Subcutaneous abdominal adipose tissue (tissue), 5 donors: ENCODE data around the gene PTK7.

ENCODE experiments used
- H3K27ac ChIP-seq: one replicate; pipeline ENCODE4 v1.7.0; 2013; ENCODE audit warnings: low read depth, mild to moderate bottlenecking, inconsistent platforms, low read length, moderate library complexity
- H3K27me3 ChIP-seq, 5 donors: one replicate each; pipeline ENCODE4 v1.7.0; 2013; ENCODE audit warnings: low read length in 5 of 5, inconsistent platforms in 1 of 5; ENCODE audit not compliant: control insufficient read depth in 5 of 5, insufficient read depth in 4 of 5
- H3K36me3 ChIP-seq, 5 donors: one replicate each; pipeline ENCODE4 v1.7.0; 2013; ENCODE audit warnings: low read length in 5 of 5; ENCODE audit not compliant: control insufficient read depth in 5 of 5, insufficient read depth in 5 of 5
- H3K4me1 ChIP-seq, 5 donors: one replicate each; pipeline ENCODE4 v1.7.0; 2013; ENCODE audit warnings: low read length in 5 of 5, mild to moderate bottlenecking in 3 of 5, moderate library complexity in 1 of 5; ENCODE audit not compliant: control insufficient read depth in 5 of 5, insufficient read depth in 5 of 5
- H3K4me3 ChIP-seq, 5 donors: one replicate each; pipeline ENCODE4 v1.7.0; 2013; ENCODE audit warnings: low read length in 5 of 5, low read depth in 1 of 5
- H3K9ac ChIP-seq, 5 donors: one replicate each; pipeline ENCODE4 v1.7.0; 2013; ENCODE audit warnings: low read length in 5 of 5, mild to moderate bottlenecking in 4 of 5, moderate library complexity in 3 of 5
- H3K9me3 ChIP-seq, 5 donors: one replicate each; pipeline ENCODE4 v1.7.0; 2013; ENCODE audit warnings: low read length in 5 of 5; ENCODE audit not compliant: control insufficient read depth in 5 of 5
- donor health status: healthy.
- donor health status: healthy.
- donor health status: healthy.
- donor health status: healthy.
- donor health status: healthy.

Gene PTK7

GRCh38 chr6:43184268-43184985 is 108.3 kb downstream of the PTK7 start:
- no peak overlapping the region for H3K27ac ChIP-seq
- H3K9me3 ChIP-seq = no peaks in the 10 kb centered on the region
- H3K9ac ChIP-seq = no peak overlapping the region
- H3K4me1 ChIP-seq = peaks cover 4 to 23% (median 21%) of the 10 kb centered on the region in 5 donors
- no peak overlapping the region for H3K4me3 ChIP-seq
- peaks cover 2 to 51% (median 42%) of the 10 kb centered on the region in 5 donors for H3K36me3 ChIP-seq
- no peaks in the 10 kb centered on the region for H3K27me3 ChIP-seq

GRCh38 chr6:43185391-43185985 is 109.4 kb downstream of the PTK7 start:
- no peak overlapping the region for H3K27ac ChIP-seq
- peaks cover 4 to 23% (median 21%) of the 10 kb centered on the region in 5 donors for H3K4me1 ChIP-seq
- no peaks in the 10 kb centered on the region for H3K9me3 ChIP-seq
- H3K9ac ChIP-seq = no peak overlapping the region
- H3K27me3 ChIP-seq = no peaks in the 10 kb centered on the region
- H3K4me3 ChIP-seq = no peak overlapping the region
- H3K36me3 ChIP-seq = peaks cover 2 to 48% (median 40%) of the 10 kb centered on the region in 5 donors

GRCh38 chr6:43186019-43186418 is 109.9 kb downstream of the PTK7 start:
- H3K27ac ChIP-seq = no peak overlapping the region
- H3K4me1 ChIP-seq = peaks cover 4 to 23% (median 21%) of the 10 kb centered on the region in 5 donors
- H3K36me3 ChIP-seq = peaks cover 2 to 48% (median 40%) of the 10 kb centered on the region in 5 donors

GRCh38 chr6:43186706-43187105 is 110.6 kb downstream of the PTK7 start:
- Histone ChIP-seq H3K27me3 (no peaks in the 10 kb centered on the region), H3K4me3 (no peak overlapping the region), H3K27ac (no peak overlapping the region), H3K36me3 (peaks cover 2 to 48% (median 40%) of the 10 kb centered on the region in 5 donors), H3K9ac (no peak overlapping the region), H3K4me1 (peaks cover 2 to 18% (median 16%) of the 10 kb centered on the region in 5 donors), H3K9me3 (no peaks in the 10 kb centered on the region)

More at GRCh38 chr6:43186019-43186418, 109.9 kb downstream of the PTK7 start:
- no peak overlapping the region for H3K4me3 ChIP-seq
- H3K9ac ChIP-seq = no peak overlapping the region
- no peaks in the 10 kb centered on the region for H3K27me3 ChIP-seq
- no peaks in the 10 kb centered on the region for H3K9me3 ChIP-seq

GRCh38 chr6:43187821-43188220 is 111.7 kb downstream of the PTK7 start:
- Histone ChIP-seq H3K4me3 (no peak overlapping the region), H3K4me1 (peaks cover 0 to 11% (median 8%) of the 10 kb centered on the region in 5 donors), H3K9ac (no peak overlapping the region), H3K27me3 (no peaks in the 10 kb centered on the region), H3K27ac (no peak overlapping the region), H3K9me3 (no peaks in the 10 kb centered on the region), H3K36me3 (peaks cover 2 to 57% (median 42%) of the 10 kb centered on the region in 5 donors)

GRCh38 chr6:43188426-43188825 is 112.3 kb downstream of the PTK7 start:
- Histone ChIP-seq H3K27ac (no peak overlapping the region), H3K27me3 (no peaks in the 10 kb centered on the region), H3K4me3 (no peak overlapping the region), H3K9ac (no peak overlapping the region), H3K36me3 (peaks cover 2 to 62% (median 46%) of the 10 kb centered on the region in 5 donors), H3K9me3 (no peaks in the 10 kb centered on the region), H3K4me1 (peaks cover 0 to 5% (median 2%) of the 10 kb centered on the region in 5 donors)

GRCh38 chr6:43189776-43190304 is 113.7 kb downstream of the PTK7 start:
- Histone ChIP-seq H3K36me3 (peaks cover 2 to 64% (median 46%) of the 10 kb centered on the region in 5 donors), H3K9me3 (no peaks in the 10 kb centered on the region), H3K27ac (no peak overlapping the region), H3K9ac (no peak overlapping the region), H3K4me3 (no peak overlapping the region), H3K27me3 (no peaks in the 10 kb centered on the region), H3K4me1 (no peaks in the 10 kb centered on the region)

GRCh38 chr6:43192911-43193310 is 116.8 kb downstream of the PTK7 start:
- no peaks in the 10 kb centered on the region for H3K9me3 ChIP-seq
- H3K4me1 ChIP-seq = no peaks in the 10 kb centered on the region
- H3K4me3 ChIP-seq = no peak overlapping the region
- no peaks in the 10 kb centered on the region for H3K27me3 ChIP-seq
- no peak overlapping the region for H3K27ac ChIP-seq
- H3K9ac ChIP-seq = peak overlapping the region in 1 of 5 donors; percentile 20
- H3K36me3 ChIP-seq = peaks cover 2 to 66% (median 45%) of the 10 kb centered on the region in 5 donors

- H3K27ac ChIP-seq = no peak overlapping the region
- no peaks in the 10 kb centered on the region for H3K9me3 ChIP-seq
- no peaks in the 10 kb centered on the region for H3K27me3 ChIP-seq
- H3K4me3 ChIP-seq = no peak overlapping the region
- H3K36me3 ChIP-seq = peaks cover 0 to 64% (median 44%) of the 10 kb centered on the region in 5 donors
- no peak overlapping the region for H3K9ac ChIP-seq
- H3K4me1 ChIP-seq = no peaks in the 10 kb centered on the region
These were observed 117.8 kb downstream of the PTK7 start for GRCh38 chr6:43193929-43194328.

GRCh38 chr6:43196337-43196736 is 120.2 kb downstream of the PTK7 start:
- H3K36me3 ChIP-seq = peaks cover 0 to 85% (median 61%) of the 10 kb centered on the region in 5 donors
- no peak overlapping the region for H3K27ac ChIP-seq
- no peak overlapping the region for H3K4me3 ChIP-seq
- H3K9me3 ChIP-seq = no peaks in the 10 kb centered on the region
- H3K4me1 ChIP-seq = no peaks in the 10 kb centered on the region
- no peak overlapping the region for H3K9ac ChIP-seq
- no peaks in the 10 kb centered on the region for H3K27me3 ChIP-seq
